K562 (cell line): ENCODE measurements around the gene COL15A1. TPM values are rescaled to one million over a fixed set of nuclear protein-coding genes. Genes with fewer than 3 reads are reported as not detected.

ENCODE experiments used
- ATAC-seq: fragments of 200-7000 bp; cut with Tn5 transposase; 3 replicates; pipeline ENCODE4 v1.9.1; 2020; ENCODE audit warnings: moderate library complexity
- BruUV-seq: library from RNA; stranded (reverse); fragments of 400-500 nt; replicated peaks from 2 replicates; lab custom pipeline; 2021; lab: Mats Ljungman, UMichigan
- CTCF ChIA-PET: fragments of 300-600 bp; formaldehyde crosslinking; extraction: SDS; loops from one replicate; lab custom pipeline; 2021; ENCODE audit warnings: low intra/inter-chr PET ratio; lab: Yijun Ruan, JAX
- POLR2A ChIA-PET: fragments of 300-600, 350-650 bp; sonication (Branson Sonifier 250); formaldehyde crosslinking; extraction: SDS; loops from one replicate; lab custom pipeline; 2021; ENCODE audit warnings: antibody characterized with exemption, inconsistent platforms; lab: Yijun Ruan, JAX
- DNase-seq, 4 experiments: peaks; one replicate each; pipeline versions ENCODE4 v3.0.0 to v3.0.0-alpha.2; 2011 to 2018; ENCODE audit warnings: low spot score in 3 of 4, mixed read lengths in 3 of 4; ENCODE audit errors: extremely low read depth in 1 of 4
- FAIRE-seq: peaks from 2 replicates; lab custom pipeline; 2011; peaks lifted over from hg19 to GRCh38; lab: Jason Lieb, UNC
- H2AFZ ChIP-seq: 2 replicates; pipeline ENCODE4 v1.6.0; 2011; ENCODE audit warnings: low read depth, low read length, control low read depth, inconsistent platforms
- H3K27ac ChIP-seq: fragments of 200-600 bp; 3 replicates; pipeline ENCODE4 v1.8.0; 2011; ENCODE audit warnings: low read depth, mild to moderate bottlenecking, control low read depth, inconsistent platforms, low read length, moderate library complexity, mixed read lengths; ENCODE audit errors: extremely low read depth
- H3K27me3 ChIP-seq, 2 experiments: fragments of 300-600 bp in 1 of 2; 2 replicates in 1 of 2; 3 replicates in 1 of 2; pipeline versions ENCODE4 v1.6.0 to v1.8.0; 2011; ENCODE audit warnings: inconsistent platforms in 2 of 2, low read length in 2 of 2, mild to moderate bottlenecking in 1 of 2, mixed read lengths in 1 of 2, moderate library complexity in 1 of 2; ENCODE audit not compliant: control insufficient read depth in 2 of 2, insufficient read depth in 2 of 2
- H3K36me3 ChIP-seq: fragments of 300-600 bp; 3 replicates; pipeline ENCODE4 v1.8.0; 2011; ENCODE audit warnings: mild to moderate bottlenecking, low read length, inconsistent platforms; ENCODE audit not compliant: control insufficient read depth, insufficient read depth
- H3K4me1 ChIP-seq, 2 experiments: fragments of 200-600 bp in 1 of 2; replicated peaks in 1 of 2; 2 replicates in 1 of 2; 3 replicates in 1 of 2; pipeline versions ENCODE4 v1.5.1 to v1.8.0; 2011; ENCODE audit warnings: inconsistent platforms in 2 of 2, low read length in 2 of 2, mild to moderate bottlenecking in 1 of 2, mixed read lengths in 1 of 2, moderate library complexity in 1 of 2; ENCODE audit not compliant: control insufficient read depth in 2 of 2, insufficient read depth in 2 of 2
- H3K4me2 ChIP-seq: 2 replicates; pipeline ENCODE4 v1.6.1; 2011; ENCODE audit warnings: low read length, control low read depth, inconsistent platforms, mixed read lengths; ENCODE audit not compliant: insufficient read depth
- H3K4me3 ChIP-seq: fragments of 200-600 bp; sonication (generic), shearing (Covaris generic); 2 replicates; pipeline ENCODE4 v1.5.1; 2016; ENCODE audit warnings: control low read depth, inconsistent platforms
- H3K79me2 ChIP-seq: fragments of 200-600 bp; 3 replicates; pipeline ENCODE4 v1.8.0; 2011; ENCODE audit warnings: low read length, inconsistent platforms; ENCODE audit not compliant: control insufficient read depth, insufficient read depth
- H3K9ac ChIP-seq, 2 experiments: 2 replicates each; pipeline versions ENCODE4 v1.6.0 to v1.6.1; 2011; ENCODE audit warnings: low read depth in 2 of 2, low read length in 2 of 2, control low read depth in 1 of 2, inconsistent platforms in 1 of 2, mild to moderate bottlenecking in 1 of 2, mixed read lengths in 1 of 2; ENCODE audit not compliant: insufficient read depth in 1 of 2
- H3K9me1 ChIP-seq: one replicate; pipeline ENCODE4 v1.6.0; 2011; ENCODE audit warnings: inconsistent platforms, mild to moderate bottlenecking, low read length, moderate library complexity; ENCODE audit not compliant: control insufficient read depth, insufficient read depth
- H3K9me3 ChIP-seq: replicated peaks from 2 replicates; pipeline ENCODE4 v1.5.1; 2011; ENCODE audit warnings: low read depth, low read length, inconsistent platforms; ENCODE audit not compliant: control insufficient read depth, insufficient read depth
- H4K20me1 ChIP-seq: replicated peaks from 2 replicates; pipeline ENCODE4 v1.6.1; 2011; ENCODE audit warnings: low read length, inconsistent platforms, mixed read lengths; ENCODE audit not compliant: control insufficient read depth, insufficient read depth
- COPS2 ChIP-seq: fragments of 450-650 bp; conservative IDR thresholded peaks from 2 replicates; pipeline ENCODE4 v1.6.1; 2016; ENCODE audit warnings: mild to moderate bottlenecking, moderate library complexity
- MEIS2 ChIP-seq: fragments of 450-650 bp; IDR thresholded peaks from 2 replicates; pipeline ENCODE4 v1.6.1; 2014; ENCODE audit warnings: mild to moderate bottlenecking; ENCODE audit not compliant: partially characterized antibody
- NR2F6 ChIP-seq: fragments of 450-650 bp; formaldehyde crosslinking; IDR thresholded peaks from 2 replicates; pipeline ENCODE4 v1.4.0; 2020; ENCODE audit warnings: mild to moderate bottlenecking
- RHOXF2B ChIP-seq: fragments of 250-450 bp; sonication (Bioruptor Pico); conservative IDR thresholded peaks from 2 replicates; pipeline ENCODE4 v1.5.1; 2021
- ZNF197 ChIP-seq: fragments of 200-800 bp; sonication (Bioruptor generic); IDR thresholded peaks from 2 replicates; pipeline ENCODE4 v1.6.1; 2016; ENCODE audit warnings: low read depth, missing genetic modification characterization, missing compliant biosample characterization
- ZNF3 ChIP-seq: fragments of 250-450 bp; sonication (Bioruptor Pico); IDR thresholded peaks from 2 replicates; pipeline ENCODE4 v1.5.0; 2021; ENCODE audit warnings: mild to moderate bottlenecking, moderate library complexity
- ZNF696 ChIP-seq: fragments of 250-450 bp; sonication (Bioruptor Pico); conservative IDR thresholded peaks from 2 replicates; pipeline ENCODE4 v1.4.0; 2020; ENCODE audit warnings: mild to moderate bottlenecking, moderate library complexity
- WGBS: fragments of 100-300 bp; shearing (Covaris generic); methylation state at CpG from one replicate; pipeline ENCODE4 v1.1.6; 2016; ENCODE audit warnings: low coverage, mixed read lengths; ENCODE audit not compliant: insufficient coverage; ENCODE audit errors: missing lambda C conversion rate; 5-methylcytosine and 5-hydroxymethylcytosine counted together
- in situ Hi-C: fragments of 300-500 bp; cut with MboI; formaldehyde crosslinking; loops from 4 replicates; pipeline ENCODE4 v1.15.0; 2018; ENCODE audit warnings: inconsistent platforms, mixed read lengths
- intact Hi-C: fragments of 100-400 bp; cut with micrococcal nuclease; formaldehyde crosslinking; loops from 2 replicates; pipeline ENCODE4 v1.14.2; 2022
- polyA plus RNA-seq, 8 experiments: library from polyadenylated mRNA; depleted of rRNA in 4 of 8; stranded (reverse) in 5 of 8; unstranded in 3 of 8; fragments of >200 nt; fragmentation: Nextera tagmentation in 2 of 8; fragmentation: Illumina TruSeq in 1 of 8; extraction: Ambion mirVana in 2 of 8; extraction: Trizol in 1 of 8; gene quantifications; 2 replicates each; pipeline versions ENCODE4 v1.2.1 to v1.2.3, GENCODE V29; 2011 to 2014; ENCODE audit warnings: inconsistent platforms in 1 of 8, missing spikeins in 1 of 8
- total RNA-seq, 7 experiments: library from RNA; depleted of rRNA in 6 of 7; stranded (reverse); fragments of >200 nt in 6 of 7; fragmentation: Illumina TruSeq in 2 of 7; extraction: Trizol in 2 of 7; gene quantifications; 2 replicates each; pipeline versions ENCODE4 v1.2.1 to v1.2.3, GENCODE V29; 2011 to 2021; ENCODE audit warnings: low replicate concordance in 1 of 7
- TF ChIP-seq, protein P1 (sequence below): fragments of 250-450 bp; sonication (Bioruptor Pico); IDR thresholded peaks from 2 replicates; pipeline ENCODE4 v1.5.0; 2020; ENCODE audit warnings: mild to moderate bottlenecking, borderline replicate concordance
- TF ChIP-seq, protein P2 (sequence below): conservative IDR thresholded peaks from 2 replicates; pipeline ENCODE4 v1.6.1; 2011; ENCODE audit warnings: low read depth, mild to moderate bottlenecking, low read length; ENCODE audit not compliant: control insufficient read depth
- TF ChIP-seq, protein P3 (sequence below), 3 experiments: IDR thresholded peaks in 2 of 3; conservative IDR thresholded peaks in 1 of 3; 2 replicates each; pipeline ENCODE4 v1.5.1; 2011 to 2012; ENCODE audit warnings: low read length in 3 of 3, mild to moderate bottlenecking in 3 of 3, control low read depth in 2 of 3, improper control_type of control experiment in 1 of 3, inconsistent platforms in 1 of 3, low read depth in 1 of 3, mixed read lengths in 1 of 3, moderate library complexity in 1 of 3; ENCODE audit not compliant: insufficient read depth in 2 of 3

The COL15A1 gene
- total and polyA plus RNA-seq, 9 of the 15 experiments (the other 6 are each of a cell fraction or from before 2014, with no cell fraction given), result 0.46 to 5.1 (median 2.6) TPM

DNA sequence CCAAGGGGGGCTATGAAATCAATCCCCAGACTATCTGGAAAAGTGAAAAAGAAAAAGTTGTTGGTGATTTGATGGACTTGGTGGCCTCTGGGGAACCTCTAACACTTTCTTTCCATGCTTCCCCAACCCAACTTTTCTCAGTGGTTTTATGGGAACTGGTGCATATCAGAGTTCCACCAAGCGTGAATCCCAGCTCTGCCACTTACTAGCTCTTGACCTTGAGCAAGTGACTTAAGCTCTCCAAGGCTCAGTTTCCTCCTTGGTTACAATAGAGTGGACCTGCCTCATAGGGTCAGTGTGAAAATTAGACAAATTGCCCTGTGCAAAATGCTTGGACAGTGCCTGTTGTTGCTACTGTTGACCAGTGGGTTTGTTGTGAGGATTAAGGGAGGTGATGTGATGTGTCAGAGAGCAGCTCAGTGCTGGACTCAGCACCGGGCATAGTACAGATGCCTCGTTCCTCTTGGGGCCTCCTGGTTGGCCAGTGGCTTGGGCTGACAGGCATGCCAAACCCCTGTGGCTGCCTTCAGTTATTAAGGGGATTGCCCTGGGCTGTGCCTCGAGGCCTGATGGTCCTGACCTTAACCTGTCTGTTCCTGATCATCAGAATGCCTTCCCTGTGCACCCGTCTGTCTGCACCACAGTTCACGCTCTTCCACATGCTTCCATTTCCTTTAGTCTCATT is 49.3 kb downstream of the COL15A1 start:
- DNase-seq, result no peak
- no peaks in the 10 kb centered on the region for H3K9me1 ChIP-seq
- no peak for TF ChIP-seq ZNF3 (CRISPR knock-in tag)
- no peak for TF ChIP-seq ZNF696 (CRISPR knock-in tag)
- no peak for TF ChIP-seq ZNF197 (CRISPR knock-in tag)
- TF ChIP-seq MEIS2, result no peak
- no peak for TF ChIP-seq COPS2
- TF ChIP-seq, protein P1, sequence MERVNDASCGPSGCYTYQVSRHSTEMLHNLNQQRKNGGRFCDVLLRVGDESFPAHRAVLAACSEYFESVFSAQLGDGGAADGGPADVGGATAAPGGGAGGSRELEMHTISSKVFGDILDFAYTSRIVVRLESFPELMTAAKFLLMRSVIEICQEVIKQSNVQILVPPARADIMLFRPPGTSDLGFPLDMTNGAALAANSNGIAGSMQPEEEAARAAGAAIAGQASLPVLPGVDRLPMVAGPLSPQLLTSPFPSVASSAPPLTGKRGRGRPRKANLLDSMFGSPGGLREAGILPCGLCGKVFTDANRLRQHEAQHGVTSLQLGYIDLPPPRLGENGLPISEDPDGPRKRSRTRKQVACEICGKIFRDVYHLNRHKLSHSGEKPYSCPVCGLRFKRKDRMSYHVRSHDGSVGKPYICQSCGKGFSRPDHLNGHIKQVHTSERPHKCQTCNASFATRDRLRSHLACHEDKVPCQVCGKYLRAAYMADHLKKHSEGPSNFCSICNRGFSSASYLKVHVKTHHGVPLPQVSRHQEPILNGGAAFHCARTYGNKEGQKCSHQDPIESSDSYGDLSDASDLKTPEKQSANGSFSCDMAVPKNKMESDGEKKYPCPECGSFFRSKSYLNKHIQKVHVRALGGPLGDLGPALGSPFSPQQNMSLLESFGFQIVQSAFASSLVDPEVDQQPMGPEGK (CRISPR knock-in tag), result no peak
- TF ChIP-seq, protein P2, sequence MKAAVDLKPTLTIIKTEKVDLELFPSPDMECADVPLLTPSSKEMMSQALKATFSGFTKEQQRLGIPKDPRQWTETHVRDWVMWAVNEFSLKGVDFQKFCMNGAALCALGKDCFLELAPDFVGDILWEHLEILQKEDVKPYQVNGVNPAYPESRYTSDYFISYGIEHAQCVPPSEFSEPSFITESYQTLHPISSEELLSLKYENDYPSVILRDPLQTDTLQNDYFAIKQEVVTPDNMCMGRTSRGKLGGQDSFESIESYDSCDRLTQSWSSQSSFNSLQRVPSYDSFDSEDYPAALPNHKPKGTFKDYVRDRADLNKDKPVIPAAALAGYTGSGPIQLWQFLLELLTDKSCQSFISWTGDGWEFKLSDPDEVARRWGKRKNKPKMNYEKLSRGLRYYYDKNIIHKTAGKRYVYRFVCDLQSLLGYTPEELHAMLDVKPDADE, result no peak
- no peak for TF ChIP-seq RHOXF2B
- TF ChIP-seq, protein P3, sequence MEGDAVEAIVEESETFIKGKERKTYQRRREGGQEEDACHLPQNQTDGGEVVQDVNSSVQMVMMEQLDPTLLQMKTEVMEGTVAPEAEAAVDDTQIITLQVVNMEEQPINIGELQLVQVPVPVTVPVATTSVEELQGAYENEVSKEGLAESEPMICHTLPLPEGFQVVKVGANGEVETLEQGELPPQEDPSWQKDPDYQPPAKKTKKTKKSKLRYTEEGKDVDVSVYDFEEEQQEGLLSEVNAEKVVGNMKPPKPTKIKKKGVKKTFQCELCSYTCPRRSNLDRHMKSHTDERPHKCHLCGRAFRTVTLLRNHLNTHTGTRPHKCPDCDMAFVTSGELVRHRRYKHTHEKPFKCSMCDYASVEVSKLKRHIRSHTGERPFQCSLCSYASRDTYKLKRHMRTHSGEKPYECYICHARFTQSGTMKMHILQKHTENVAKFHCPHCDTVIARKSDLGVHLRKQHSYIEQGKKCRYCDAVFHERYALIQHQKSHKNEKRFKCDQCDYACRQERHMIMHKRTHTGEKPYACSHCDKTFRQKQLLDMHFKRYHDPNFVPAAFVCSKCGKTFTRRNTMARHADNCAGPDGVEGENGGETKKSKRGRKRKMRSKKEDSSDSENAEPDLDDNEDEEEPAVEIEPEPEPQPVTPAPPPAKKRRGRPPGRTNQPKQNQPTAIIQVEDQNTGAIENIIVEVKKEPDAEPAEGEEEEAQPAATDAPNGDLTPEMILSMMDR (IDR thresholded peaks at IDR 0.05 in 2 of 3, conservative IDR thresholded peaks at IDR 0.05 in 1 of 3; ENCODE audit: insufficient read depth in 2 of 3, low read depth in 1 of 3, low read length in 3 of 3), result no peak
- TF ChIP-seq NR2F6 (CRISPR knock-in tag), result no peak
- TF ChIP-seq, all 486 proteins: peak for 0
- H3K4me3 ChIP-seq, result no peak overlapping the region
- H3K79me2 ChIP-seq, result no peaks in the 10 kb centered on the region
- 0 out of 5 replicates have a peak, but pooled peaks cover 0 to 4% of the 10 kb centered on the region in 2 experiments for H3K27me3 ChIP-seq
- in situ Hi-C loops (no loop called here), intact Hi-C loops (no loop called here)
- H3K4me2 ChIP-seq, result no peak overlapping the region
- ATAC-seq, result no peak
- no peaks in the 10 kb centered on the region for H4K20me1 ChIP-seq
- H3K9me3 ChIP-seq, result no peaks in the 10 kb centered on the region; the same call in 1 of the 2 replicates
- POLR2A ChIA-PET, result no interaction called here
- H3K36me3 ChIP-seq, result no peaks in the 10 kb centered on the region
- no peak for FAIRE-seq
- no peaks in the 10 kb centered on the region; a peak in 1 of 5 replicates for H3K4me1 ChIP-seq
- H2AFZ ChIP-seq, result no peak overlapping the region
- H3K9ac ChIP-seq, result no peak overlapping the region
- BruUV-seq, result no TSS peak
- WGBS, result 39% methylated on average over 6 of the region's 6 CpGs
- H3K27ac ChIP-seq, result no peak overlapping the region
- CTCF ChIA-PET, result no interaction called here
